Ovary (tissue), 9 donors: Measurements from ENCODE around the gene RGPD3. TPM values are rescaled to one million over a fixed set of nuclear protein-coding genes. Genes with fewer than 3 reads are reported as not detected.
A peak's percentile ranks its signal among the peaks of the same experiment; 100 is the strongest.
"Not testable (repeated sequence)": the region's sequence is repeated elsewhere in the genome, so short reads cannot be mapped to it uniquely, and the experiment has no call there.

Experiments
- DNase-seq, 5 donors: peaks; one replicate each; pipeline ENCODE4 v3.0.0-alpha.2; 2019 to 2020
- H3K27ac ChIP-seq, 2 donors: fragments of 200-600 bp; one replicate each; pipeline versions ENCODE4 v1.5.1 to v1.8.0; 2019 to 2022
- H3K27me3 ChIP-seq: fragments of 200-600 bp; one replicate; pipeline ENCODE4 v1.8.0; 2022
- H3K36me3 ChIP-seq: fragments of 200-600 bp; sonication (generic); one replicate; pipeline ENCODE4 v1.5.1; 2019
- H3K4me1 ChIP-seq: one replicate; pipeline ENCODE4 v1.8.1; 2013; ENCODE audit warnings: mild to moderate bottlenecking, moderate library complexity; ENCODE audit not compliant: insufficient read depth
- H3K4me3 ChIP-seq: fragments of 200-600 bp; sonication (generic); one replicate; pipeline ENCODE4 v1.5.1; 2017
- H3K9me3 ChIP-seq, 2 donors: fragments of 200-600 bp in 1 of 2; sonication (generic) in 1 of 2; one replicate each; pipeline versions ENCODE4 v1.5.1 to v1.8.1; 2013 to 2019; ENCODE audit warnings: mild to moderate bottlenecking in 1 of 2, moderate library complexity in 1 of 2
- WGBS, 3 donors: extraction: QIAGEN DNeasy Blood & Tissue Kit in 1 of 3; methylation state at CpG; one replicate each; pipeline versions ENCODE4 v1.1.5 to v1.1.7; 2013 to 2017; 5-methylcytosine and 5-hydroxymethylcytosine counted together
- intact Hi-C, 4 donors: fragments of 100-400 bp; cut with DNase I; formaldehyde crosslinking; loops; one replicate each; pipeline versions ENCODE4 v1.11.0 to v1.15.1; 2022 to 2023
- polyA plus RNA-seq, 2 donors: library from polyadenylated mRNA; stranded (reverse); fragments of 200-250 nt in 1 of 2; fragments of 350-450 nt in 1 of 2; fragmentation: Illumina TruSeq in 1 of 2; extraction: RNeasy Lipid Tissue Mini Kit (QIAGEN cat#74804) in 1 of 2; gene quantifications; one replicate each; pipeline ENCODE4 v1.2.3, GENCODE V29; 2013 to 2014
- total RNA-seq, 7 donors: library from RNA; depleted of rRNA in 2 of 7; stranded (reverse); fragments of >200 nt in 2 of 7; fragmentation: NEBNext Ultra II Directional in 3 of 7; extraction: Animal tissue kit (Norgen Biotek cat#: 25700) in 3 of 7; gene quantifications; one replicate each; pipeline versions ENCODE4 v1.1.0 to v1.2.4, GENCODE V29; 2016 to 2023
- donor health status: DM: no; HTN: no; CAD: no; lungs with moderate emphysema.
- donor health status: DM: no; HTN: no; CAD: no.
- donor health status: Bipolar disorder and iron deficiency.
- donor health status: DM: yes; HTN: yes; CAD: no.
- donor health status: DM: no; HTN: no; CAD: no.
- donor health status: DM: yes; HTN: yes; CAD: no.

Gene RGPD3
- total and polyA plus RNA-seq, 9 donors: 0.08 to 0.80 (median 0.15) TPM

- H3K27me3 ChIP-seq, DNase-seq, H3K4me1 ChIP-seq, H3K9me3 ChIP-seq, intact Hi-C loops, H3K27ac ChIP-seq, H3K4me3 ChIP-seq, H3K36me3 ChIP-seq: not testable (repeated sequence)
- WGBS, 3 donors: 90 to 94% (median 91%) methylated on average over 2 to 6 of the region's 6 CpGs
Observed at GRCh38 chr2:106509374-106509770, 41.2 kb upstream of the RGPD3 start.

- H3K4me1 ChIP-seq, DNase-seq, H3K9me3 ChIP-seq, H3K36me3 ChIP-seq, H3K27me3 ChIP-seq, H3K4me3 ChIP-seq, intact Hi-C loops, H3K27ac ChIP-seq: not testable (repeated sequence)
- 66 to 76% (median 75%) methylated on average over 9 to 10 of the region's 11 CpGs for WGBS, 3 donors
Observed at GRCh38 chr2:106508660-106509373, 40.6 kb upstream of the RGPD3 start.

GRCh38 chr2:106506002-106506687, 37.9 kb upstream of the RGPD3 start:
- intact Hi-C loops: not testable (repeated sequence)

GRCh38 chr2:106504787-106505186, 36.6 kb upstream of the RGPD3 start:
- H3K4me1 ChIP-seq, intact Hi-C loops, H3K36me3 ChIP-seq, H3K4me3 ChIP-seq, H3K9me3 ChIP-seq, H3K27me3 ChIP-seq, H3K27ac ChIP-seq, DNase-seq: not testable (repeated sequence)
- 87 to 91% (median 87%) methylated on average over 4 of the region's 4 CpGs for WGBS, 3 donors

More at GRCh38 chr2:106506002-106506687, 37.9 kb upstream of the RGPD3 start:
- H3K4me1 ChIP-seq, H3K27me3 ChIP-seq, DNase-seq, H3K4me3 ChIP-seq, H3K9me3 ChIP-seq, H3K27ac ChIP-seq, H3K36me3 ChIP-seq: not testable (repeated sequence)
- WGBS, 3 donors: 75 to 90% (median 75%) methylated on average over 7 to 9 of the region's 9 CpGs

- not testable (repeated sequence) for DNase-seq
Observed at GRCh38 chr2:106504192-106504591, 36.0 kb upstream of the RGPD3 start.

GRCh38 chr2:106502351-106502750, 34.1 kb upstream of the RGPD3 start:
- H3K9me3 ChIP-seq, H3K27ac ChIP-seq, H3K27me3 ChIP-seq, DNase-seq, H3K4me1 ChIP-seq, intact Hi-C loops, H3K36me3 ChIP-seq, H3K4me3 ChIP-seq: not testable (repeated sequence)
- WGBS, 3 donors: 91 to 96% (median 95%) methylated on average over 6 to 8 of the region's 8 CpGs

More at GRCh38 chr2:106504192-106504591, 36.0 kb upstream of the RGPD3 start:
- H3K9me3 ChIP-seq, H3K4me3 ChIP-seq, H3K27ac ChIP-seq, intact Hi-C loops, H3K27me3 ChIP-seq, H3K36me3 ChIP-seq, H3K4me1 ChIP-seq: not testable (repeated sequence)
- WGBS, 3 donors: 76 to 94% (median 88%) methylated on average over 6 to 11 of the region's 11 CpGs

- H3K27ac ChIP-seq, H3K27me3 ChIP-seq, intact Hi-C loops, DNase-seq, H3K36me3 ChIP-seq, H3K4me3 ChIP-seq, H3K4me1 ChIP-seq, H3K9me3 ChIP-seq: not testable (repeated sequence)
- WGBS, 3 donors: 72 to 94% (median 74%) methylated on average over 6 to 7 of the region's 7 CpGs
Observed at GRCh38 chr2:106500350-106500749, 32.1 kb upstream of the RGPD3 start.

- H3K27me3 ChIP-seq, H3K4me1 ChIP-seq, DNase-seq, H3K27ac ChIP-seq, H3K9me3 ChIP-seq, intact Hi-C loops, H3K36me3 ChIP-seq, H3K4me3 ChIP-seq: not testable (repeated sequence)
- 87 to 93% (median 88%) methylated on average over 1 of the region's 1 CpG for WGBS, 3 donors
Observed at GRCh38 chr2:106498549-106498948, 30.3 kb upstream of the RGPD3 start.

GRCh38 chr2:106492913-106493312, 24.7 kb upstream of the RGPD3 start:
- 11 to 30% (median 18%) methylated on average over 6 of the region's 6 CpGs for WGBS, 3 donors
- intact Hi-C loops, H3K27ac ChIP-seq, H3K27me3 ChIP-seq, H3K4me1 ChIP-seq, H3K4me3 ChIP-seq, H3K9me3 ChIP-seq, H3K36me3 ChIP-seq: not testable (repeated sequence)
- DNase-seq: peak in 4 of 5 donors; percentile 11 to 52 (median 24)

GRCh38 chr2:106492399-106492798, 24.2 kb upstream of the RGPD3 start:
- H3K4me3 ChIP-seq, DNase-seq, intact Hi-C loops, H3K4me1 ChIP-seq, H3K27ac ChIP-seq, H3K9me3 ChIP-seq, H3K36me3 ChIP-seq, H3K27me3 ChIP-seq: not testable (repeated sequence)
- WGBS, 3 donors: 83 to 85% (median 84%) methylated on average over 6 of the region's 6 CpGs

GRCh38 chr2:106489701-106490100, 21.5 kb upstream of the RGPD3 start:
- 71 to 77% (median 71%) methylated on average over 6 of the region's 6 CpGs for WGBS, 3 donors
- H3K27me3 ChIP-seq, H3K4me1 ChIP-seq, H3K9me3 ChIP-seq, H3K4me3 ChIP-seq, H3K36me3 ChIP-seq, H3K27ac ChIP-seq, DNase-seq, intact Hi-C loops: not testable (repeated sequence)
